Epidermal melanocyte (primary cell): ENCODE data around the gene PPP2R5D.

Experiments
- DNase-seq: peaks from one replicate; pipeline ENCODE4 v3.0.0; 2011; ENCODE audit warnings: low spot score; ENCODE audit not compliant: insufficient read length

PPP2R5D gene

DNA sequence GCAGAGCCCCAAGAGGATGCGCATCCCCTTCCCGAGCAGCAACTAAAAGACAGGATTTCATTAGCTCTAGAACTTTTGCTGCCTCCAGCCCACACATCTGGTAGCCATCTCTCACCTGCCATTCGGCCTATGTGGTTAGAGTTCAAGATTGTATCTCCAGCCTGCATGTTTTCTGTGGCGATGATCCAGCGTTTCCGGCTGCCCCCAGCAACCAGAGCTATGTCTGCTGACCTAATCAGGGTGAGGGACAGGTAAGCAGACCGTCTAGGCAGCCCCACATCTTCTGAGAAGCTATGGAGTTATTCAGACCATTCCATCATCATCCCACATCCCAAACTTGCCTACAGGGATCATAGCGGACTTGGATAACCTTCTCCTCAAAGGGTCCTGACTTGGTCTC, 71.6 kb downstream of the PPP2R5D start:
- DNase-seq, result no peak

DNA sequence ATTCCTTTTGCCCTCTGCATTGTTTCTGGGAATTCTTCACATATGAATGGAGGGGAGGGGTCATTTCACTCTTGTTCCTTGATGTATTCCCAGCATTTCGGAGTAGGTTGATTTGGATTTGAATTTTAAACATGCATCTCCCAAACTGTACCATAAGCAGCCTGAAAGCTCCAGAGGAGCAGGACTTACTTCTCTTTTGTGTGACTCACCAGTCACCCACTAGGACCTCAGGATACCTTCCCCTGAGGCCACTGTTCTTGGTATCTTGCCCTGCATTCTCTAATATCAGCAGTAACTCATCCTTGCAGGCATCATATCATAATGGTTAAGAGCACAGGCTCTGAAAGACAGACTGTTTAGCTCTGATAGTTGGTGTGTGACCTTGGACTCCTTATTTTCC, 74.2 kb downstream of the PPP2R5D start:
- DNase-seq, result no peak

DNA sequence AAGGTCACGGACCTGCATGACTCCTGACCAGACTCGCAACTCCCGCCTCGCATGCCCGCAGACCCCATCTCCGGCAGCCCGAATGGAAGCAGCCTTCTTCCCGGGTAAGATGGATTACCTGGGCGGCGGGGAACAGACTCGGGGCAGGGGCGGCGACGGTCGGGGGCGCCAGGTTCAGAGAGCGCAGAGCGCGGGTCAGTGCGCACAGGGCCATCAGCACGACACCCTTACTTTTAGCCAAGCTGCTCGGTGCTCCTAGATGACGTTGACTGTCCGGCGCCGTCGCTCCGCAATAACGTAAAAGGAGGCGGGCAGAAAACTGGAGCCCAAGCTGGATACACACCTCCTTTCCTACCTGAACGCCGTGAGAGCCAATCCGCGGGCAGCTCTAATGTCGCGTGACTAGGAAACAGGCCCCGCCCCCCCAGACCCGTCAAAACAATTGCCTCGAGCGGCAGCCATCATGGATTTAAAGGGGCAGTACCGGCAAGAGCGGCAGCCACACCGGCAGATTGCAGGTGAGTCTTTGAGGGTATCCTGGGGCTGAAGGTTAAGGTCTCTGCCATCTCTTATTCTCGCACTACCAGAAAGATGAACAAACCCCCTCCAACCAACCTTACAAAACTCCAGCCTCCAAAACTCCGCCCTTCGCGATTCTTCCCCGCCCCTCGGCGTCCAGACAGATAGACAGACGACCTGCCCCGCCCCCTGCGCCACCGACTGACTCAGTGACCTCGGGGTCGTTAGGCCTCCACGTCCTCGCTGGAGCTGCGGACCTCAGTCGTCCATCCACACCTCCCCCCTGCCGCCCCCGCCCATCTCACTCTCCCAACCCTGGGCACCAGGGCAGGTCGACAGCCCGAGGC, 75.0 kb downstream of the PPP2R5D start, which contains the start of the genes KLC4 and MRPL2:
TSS of gene KLC4 (plus strand) at position 464 of the 866 bp plus-strand sequence. CDS start 1,705 bp downstream, outside the sequence.
TSS of gene MRPL2 (minus strand) at position 267 of the 866 bp plus-strand sequence. CDS start at position 214, 53 bp downstream.
- DNase-seq, result peak; percentile 99

DNA sequence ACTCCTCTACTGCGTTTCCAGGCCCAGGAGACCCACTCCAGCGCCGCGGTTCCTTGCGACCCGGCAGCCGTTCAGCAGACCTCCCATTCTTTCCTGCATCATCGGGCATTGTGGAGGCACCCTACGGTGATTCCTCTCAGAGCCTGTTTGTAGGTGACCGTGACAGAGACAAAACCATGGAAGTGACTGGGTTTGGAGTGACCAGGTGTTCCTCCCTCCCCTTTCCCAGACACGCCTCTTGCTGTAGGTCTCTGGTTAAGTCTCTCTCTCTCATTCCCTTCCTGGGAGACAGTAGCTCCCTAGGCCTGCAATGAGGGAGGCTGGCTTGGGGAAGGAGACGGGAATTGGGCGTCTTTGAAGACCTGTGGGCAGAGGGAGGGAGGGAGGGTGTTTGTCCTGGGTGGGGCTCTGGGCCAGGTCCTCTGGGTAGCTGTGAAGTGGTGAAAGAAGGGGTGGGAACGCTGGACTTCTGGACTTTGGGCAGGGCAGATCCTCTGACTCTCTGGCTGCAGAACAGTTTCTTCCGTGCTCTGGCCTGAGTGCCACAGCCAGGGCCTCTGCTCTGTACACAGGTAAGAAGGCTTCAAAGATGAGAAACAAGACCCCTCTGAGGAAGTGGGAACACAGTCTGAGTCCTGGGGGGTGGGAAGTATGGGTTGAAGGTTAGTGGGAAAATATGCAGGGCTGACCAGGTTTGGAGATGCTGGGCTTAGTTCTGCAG, 75.8 kb downstream of the PPP2R5D start:
- DNase-seq, result no peak

GRCh38 chr6:43060755-43061633, 76.6 kb downstream of the PPP2R5D start:
- DNase-seq, result no peak

DNA sequence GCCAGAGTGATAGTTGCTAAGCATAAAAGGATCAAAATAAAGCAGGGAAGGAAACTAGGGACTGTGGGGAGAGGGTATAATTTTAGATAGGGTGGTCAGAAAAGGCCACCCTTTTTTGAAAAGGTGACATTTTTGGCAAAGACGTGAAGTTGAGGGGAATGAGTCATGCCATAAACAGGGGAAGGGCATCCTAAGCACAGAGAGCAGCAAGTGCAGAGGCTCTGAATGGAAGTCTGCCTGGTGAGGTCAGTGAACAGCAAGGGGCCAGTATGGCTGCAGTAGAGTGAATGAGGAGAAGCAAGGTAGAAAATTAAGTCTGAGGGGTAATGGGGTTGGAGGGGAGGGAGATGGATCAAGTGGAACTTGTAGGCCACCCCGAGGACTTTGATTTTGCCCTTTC, 77.5 kb downstream of the PPP2R5D start:
- DNase-seq, result no peak
